IMR-90 (cell line): Measurements from ENCODE around the gene MINK1. TPM values are rescaled to one million over a fixed set of nuclear protein-coding genes. Genes with fewer than 3 reads are reported as not detected.

ENCODE experiments used
- ATAC-seq: fragments of 200-7000 bp; cut with Tn5 transposase; 2 replicates; pipeline ENCODE4 v1.9.1; 2020; ENCODE audit warnings: low read depth, mild to moderate bottlenecking, moderate library complexity
- BruUV-seq: library from RNA; stranded (reverse); fragments of 400-500 nt; replicated peaks from 2 replicates; lab custom pipeline; 2021; lab: Mats Ljungman, UMichigan
- CTCF ChIA-PET: fragments of 300-600 bp; formaldehyde crosslinking; extraction: SDS; loops from one replicate; lab custom pipeline; 2021; ENCODE audit warnings: antibody characterized with exemption; lab: Yijun Ruan, JAX
- POLR2A ChIA-PET: fragments of 300-600 bp; sonication (Branson Sonifier 250); formaldehyde crosslinking; loops from one replicate; lab custom pipeline; 2022; ENCODE audit warnings: antibody characterized with exemption; ENCODE audit not compliant: unreplicated experiment; lab: Charles Lee
- DNase-seq: peaks from one replicate; pipeline ENCODE4 v3.0.0; 2013
- H2AFZ ChIP-seq: replicated peaks from 2 replicates; pipeline ENCODE3; 2013; ENCODE audit warnings: low read length, mild to moderate bottlenecking; ENCODE audit not compliant: poor library complexity
- H2AK5ac ChIP-seq: 2 replicates; pipeline ENCODE4 v1.6.1; 2013; ENCODE audit warnings: low read depth, low read length, inconsistent platforms
- H2AK9ac ChIP-seq: replicated peaks from 2 replicates; pipeline ENCODE3; 2013; ENCODE audit warnings: mild to moderate bottlenecking, low read depth, low read length, moderate library complexity; ENCODE audit not compliant: poor library complexity
- H2BK120ac ChIP-seq: 2 replicates; pipeline ENCODE4 v1.6.1; 2013; ENCODE audit warnings: low read depth, low read length, inconsistent platforms
- H2BK15ac ChIP-seq: 3 replicates; pipeline ENCODE4 v1.6.1; 2013; ENCODE audit warnings: low read depth, low read length, inconsistent platforms
- H2BK20ac ChIP-seq: 2 replicates; pipeline ENCODE4 v1.6.1; 2013; ENCODE audit warnings: low read depth, mild to moderate bottlenecking, inconsistent platforms, low read length, moderate library complexity
- H2BK5ac ChIP-seq: 2 replicates; pipeline ENCODE4 v1.6.1; 2013; ENCODE audit warnings: mild to moderate bottlenecking, low read depth, low read length, inconsistent platforms; ENCODE audit not compliant: poor library complexity, severe bottlenecking
- H3K14ac ChIP-seq: replicated peaks from 2 replicates; pipeline ENCODE4 v1.6.1; 2013; ENCODE audit warnings: low read depth, low read length, inconsistent platforms
- H3K18ac ChIP-seq: 2 replicates; pipeline ENCODE4 v1.6.1; 2013; ENCODE audit warnings: low read depth, low read length, control low read depth
- H3K23ac ChIP-seq: 2 replicates; pipeline ENCODE4 v1.6.1; 2013; ENCODE audit warnings: low read depth, low read length, inconsistent platforms
- H3K27ac ChIP-seq: 2 replicates; pipeline ENCODE4 v1.5.1; 2013; ENCODE audit warnings: mild to moderate bottlenecking, control low read depth, low read length; ENCODE audit not compliant: insufficient read depth
- H3K27me3 ChIP-seq: 2 replicates; pipeline ENCODE4 v1.6.1; 2013; ENCODE audit warnings: low read length; ENCODE audit not compliant: control insufficient read depth, insufficient read depth
- H3K36me3 ChIP-seq: 2 replicates; pipeline ENCODE4 v1.6.1; 2013; ENCODE audit warnings: low read length, mixed read lengths; ENCODE audit not compliant: control insufficient read depth, insufficient read depth
- H3K4ac ChIP-seq: 2 replicates; pipeline ENCODE4 v1.6.1; 2013; ENCODE audit warnings: low read depth, low read length, inconsistent platforms
- H3K4me1 ChIP-seq: 2 replicates; pipeline ENCODE4 v1.6.1; 2013; ENCODE audit warnings: low read length, mixed read lengths; ENCODE audit not compliant: control insufficient read depth, insufficient read depth
- H3K4me2 ChIP-seq: 2 replicates; pipeline ENCODE4 v1.6.1; 2013; ENCODE audit warnings: low read depth, mild to moderate bottlenecking, control low read depth, low read length, moderate library complexity
- H3K4me3 ChIP-seq: 2 replicates; pipeline ENCODE4 v1.5.1; 2013; ENCODE audit warnings: low read depth, mild to moderate bottlenecking, control low read depth, low read length, moderate library complexity; ENCODE audit not compliant: insufficient read depth
- H3K56ac ChIP-seq: 2 replicates; pipeline ENCODE4 v1.6.1; 2013; ENCODE audit warnings: low read length, inconsistent platforms; ENCODE audit not compliant: insufficient read depth; ENCODE audit errors: extremely low read depth
- H3K79me1 ChIP-seq, 2 experiments: 2 replicates each; pipeline ENCODE4 v1.6.1; 2013; ENCODE audit warnings: low read length in 2 of 2, inconsistent platforms in 1 of 2, low read depth in 1 of 2
- H3K9ac ChIP-seq: 2 replicates; pipeline ENCODE4 v1.6.1; 2013; ENCODE audit warnings: low read depth, low read length, control low read depth
- H3K9me1 ChIP-seq: 2 replicates; pipeline ENCODE4 v1.6.1; 2013; ENCODE audit warnings: low read length, inconsistent platforms; ENCODE audit not compliant: insufficient read depth
- H3K9me3 ChIP-seq: 2 replicates; pipeline ENCODE4 v1.6.1; 2013; ENCODE audit warnings: low read length; ENCODE audit not compliant: control insufficient read depth, insufficient read depth
- H4K20me1 ChIP-seq: 2 replicates; pipeline ENCODE4 v1.6.1; 2013; ENCODE audit warnings: low read length, inconsistent platforms; ENCODE audit not compliant: insufficient read depth
- H4K5ac ChIP-seq: 2 replicates; pipeline ENCODE4 v1.6.1; 2013; ENCODE audit warnings: mild to moderate bottlenecking, low read depth, low read length, control low read depth
- H4K8ac ChIP-seq, 2 experiments: 2 replicates each; pipeline ENCODE4 v1.6.1; 2013; ENCODE audit warnings: low read depth in 2 of 2, low read length in 2 of 2, control low read depth in 1 of 2, inconsistent platforms in 1 of 2
- H4K91ac ChIP-seq: 2 replicates; pipeline ENCODE4 v1.6.1; 2013; ENCODE audit warnings: low read depth, low read length, inconsistent platforms; ENCODE audit not compliant: insufficient read depth
- CEBPB ChIP-seq: IDR thresholded peaks from 2 replicates; pipeline ENCODE4 v1.6.1; 2012; ENCODE audit warnings: low read depth, low read length, improper control_type of control experiment
- RFX5 ChIP-seq: IDR thresholded peaks from 2 replicates; pipeline ENCODE4 v1.8.0; 2012; ENCODE audit warnings: low read depth, mild to moderate bottlenecking, low read length, moderate library complexity
- WGBS, 2 experiments: methylation state at CpG; one replicate each; pipeline versions ENCODE4 v1.1.5 to v1.1.7; 2013; ENCODE audit warnings: missing lambda C conversion rate in 2 of 2; ENCODE audit not compliant: insufficient read length in 1 of 2; ENCODE audit errors: extremely low coverage in 2 of 2; 5-methylcytosine and 5-hydroxymethylcytosine counted together
- dilution Hi-C: fragments of 300-500 bp; cut with HindIII; formaldehyde crosslinking; loops from one replicate; pipeline ENCODE4 v1.14.3; 2018; ENCODE audit warnings: low sequenced_read_pairs; ENCODE audit not compliant: unreplicated experiment
- in situ Hi-C: fragments of 300-500 bp; cut with MboI; formaldehyde crosslinking; loops from 3 replicates; pipeline ENCODE4 v1.14.3; 2019; ENCODE audit warnings: low sequenced_read_pairs, inconsistent platforms, mixed read lengths
- intact Hi-C: fragments of 100-400 bp; cut with micrococcal nuclease; formaldehyde crosslinking; loops from 2 replicates; pipeline ENCODE4 v1.10.0; 2022
- polyA plus RNA-seq, 3 experiments: library from polyadenylated mRNA; depleted of rRNA; stranded (reverse); fragments of >200 nt; gene quantifications; 2 replicates each; pipeline ENCODE4 v1.2.3, GENCODE V29; 2012; ENCODE audit warnings: low replicate concordance in 1 of 3
- total RNA-seq: library from RNA; depleted of rRNA; stranded (reverse); fragments of >200 nt; gene quantifications from 2 replicates; pipeline ENCODE4 v1.2.3, GENCODE V29; 2012

MINK1 gene
- total and polyA plus RNA-seq, 2 of the 4 experiments (the other 2 are of a cell fraction) = 12.2 to 40.9 TPM

DNA sequence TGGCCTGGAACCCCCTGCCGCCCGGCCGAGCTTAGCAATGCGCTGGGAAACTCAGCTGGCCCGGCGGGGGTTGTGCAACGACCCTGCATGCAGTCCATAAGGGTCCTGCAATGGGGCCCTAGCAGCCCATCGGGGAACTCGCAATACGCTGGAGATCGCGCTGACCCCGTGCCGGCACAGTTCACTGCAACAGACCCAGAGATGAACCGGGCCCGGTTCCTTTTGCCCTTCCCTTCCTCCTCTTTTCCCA is 106.3 kb downstream of the MINK1 start:
- Histone ChIP-seq H2AK5ac (peak overlapping the region; percentile 81), H2BK20ac (no peak overlapping the region), H2BK5ac (peak overlapping the region; percentile 47), H3K4ac (peak overlapping the region; percentile 82), H3K18ac (no peak overlapping the region), H4K8ac (peak overlapping the region; percentile 1 to 71; a peak in 2 of 4 replicates), H3K27me3 (no peaks in the 10 kb centered on the region), H3K9me1 (peaks cover 10% of the 10 kb centered on the region), H3K56ac (peak overlapping the region; percentile 74), H2BK15ac (no peak overlapping the region), H3K27ac (peak overlapping the region; percentile 71), H2BK120ac (no peak overlapping the region), H3K9ac (peak overlapping the region; percentile 81), H3K14ac (peak overlapping the region; percentile 86), H3K4me1 (peaks cover 9% of the 10 kb centered on the region), H2AFZ (peak overlapping the region; percentile 89), H3K79me1 (peaks cover 21 to 56% of the 10 kb centered on the region in 2 experiments; a peak in 3 of 4 replicates), H2AK9ac (peak overlapping the region; percentile 97), H3K9me3 (no peaks in the 10 kb centered on the region), H3K4me3 (peak overlapping the region; percentile 68), H4K91ac (peak overlapping the region; percentile 51), H3K36me3 (peaks cover 38% of the 10 kb centered on the region), H4K20me1 (peaks cover 33% of the 10 kb centered on the region), H3K23ac (peak overlapping the region; percentile 99), H4K5ac (no peak overlapping the region), H3K4me2 (peak overlapping the region; percentile 94)
- TF ChIP-seq RFX5 (no peak), CEBPB (peak; percentile 84)
- WGBS, 2 experiments = 4% methylated on average over 7 of the region's 16 CpGs; no CpG with 5 or more reads in 1 of the 2 experiments
- POLR2A ChIA-PET = interaction anchor here (0.9 to 2.0 kb wide), 2 partner anchors 27 to 31 kb away, joined by 3 to 14 read pairs; partner anchors contain the start of gene SPAG7
- intact Hi-C loops = no loop called here
- in situ Hi-C loops = no loop called here
- ATAC-seq (no peak; the same call in 1 of the 2 replicates), DNase-seq (no peak)
- dilution Hi-C loops = no loop called here
- no TSS peak for BruUV-seq
- CTCF ChIA-PET = interaction anchor here (0.5 to 1.6 kb wide), 2 partner anchors 28 to 41 kb away, joined by 3 read pairs; partner anchors contain the start of gene SPAG7
